WTC11 (cell line): ENCODE data around the gene SSX4B. TPM values are rescaled to one million over a fixed set of nuclear protein-coding genes. Genes with fewer than 3 reads are reported as not detected.
"Not testable (repeated sequence)": the region's sequence is repeated elsewhere in the genome, so short reads cannot be mapped to it uniquely, and the experiment has no call there.

Experiments
- ATAC-seq: fragments of 200-7000 bp; cut with Tn5 transposase; 2 replicates; pipeline ENCODE4 v1.10.0; 2021; ENCODE audit warnings: mild to moderate bottlenecking, moderate library complexity
- Bru-seq: library from RNA; stranded (reverse); fragments of 400-500 nt; gene quantifications from one replicate; lab custom pipeline; 2021; lab: Mats Ljungman, UMichigan
- CTCF ChIA-PET: fragments of 300-600 bp; sonication (Branson Sonifier 250); formaldehyde crosslinking; loops from one replicate; lab custom pipeline; 2021; ENCODE audit warnings: antibody characterized with exemption; lab: Charles Lee
- POLR2A ChIA-PET: fragments of 350-600 bp; sonication (Branson Sonifier 250); formaldehyde crosslinking; loops from one replicate; lab custom pipeline; 2021; ENCODE audit warnings: antibody characterized with exemption; lab: Charles Lee
- DNase-seq: peaks from one replicate; pipeline ENCODE4 v3.0.0; 2021; ENCODE audit warnings: low spot score
- H3K27ac Mint-ChIP-seq: 2 replicates; pipeline ENCODE4 v1.8.0; 2021; ENCODE audit warnings: mixed read lengths
- H3K27me3 Mint-ChIP-seq: 2 replicates; pipeline ENCODE4 v1.8.0; 2021; ENCODE audit warnings: low read depth, mild to moderate bottlenecking, moderate library complexity, mixed read lengths
- H3K36me3 Mint-ChIP-seq: 2 replicates; pipeline ENCODE4 v1.8.0; 2021; ENCODE audit warnings: mixed read lengths
- H3K4me1 Mint-ChIP-seq: 2 replicates; pipeline ENCODE4 v1.8.0; 2022; ENCODE audit warnings: mixed read lengths
- H3K4me3 Mint-ChIP-seq: 2 replicates; pipeline ENCODE4 v1.8.0; 2021; ENCODE audit warnings: mild to moderate bottlenecking, moderate library complexity, mixed read lengths
- H3K9me3 Mint-ChIP-seq: 2 replicates; pipeline ENCODE4 v1.8.0; 2021; ENCODE audit warnings: mixed read lengths
- AR ChIP-seq: fragments of 250-450 bp; sonication (Bioruptor Pico); IDR thresholded peaks from 2 replicates; pipeline ENCODE4 v1.9.0; 2021; ENCODE audit warnings: mild to moderate bottlenecking
- ATF1 ChIP-seq: sonication (generic); formaldehyde crosslinking; IDR thresholded peaks from 2 replicates; pipeline ENCODE4 v1.8.1; 2023; ENCODE audit warnings: mild to moderate bottlenecking, moderate library complexity, missing genetic modification reagents
- E2F1 ChIP-seq: sonication (generic); formaldehyde crosslinking; IDR thresholded peaks from 2 replicates; pipeline ENCODE4 v1.8.0; 2022; ENCODE audit warnings: mild to moderate bottlenecking, missing genetic modification reagents
- ELF4 ChIP-seq: sonication (generic); formaldehyde crosslinking; IDR thresholded peaks from 2 replicates; pipeline ENCODE4 v1.8.1; 2022; ENCODE audit warnings: low read depth, mild to moderate bottlenecking, moderate library complexity, missing genetic modification reagents
- ESRRA ChIP-seq: sonication (generic); formaldehyde crosslinking; IDR thresholded peaks from 2 replicates; pipeline ENCODE4 v1.8.1; 2022; ENCODE audit warnings: mild to moderate bottlenecking, missing genetic modification reagents, borderline replicate concordance
- MYBL2 ChIP-seq: sonication (generic); formaldehyde crosslinking; IDR thresholded peaks from 2 replicates; pipeline ENCODE4 v1.8.1; 2023; ENCODE audit warnings: mild to moderate bottlenecking, moderate library complexity, missing genetic modification reagents
- NFE2L1 ChIP-seq: sonication (generic); formaldehyde crosslinking; IDR thresholded peaks from 2 replicates; pipeline ENCODE4 v1.8.1; 2023; ENCODE audit warnings: missing genetic modification reagents
- RORB ChIP-seq: fragments of 250-450 bp; sonication (Bioruptor Pico); IDR thresholded peaks from 2 replicates; pipeline ENCODE4 v1.9.0; 2021; ENCODE audit warnings: mild to moderate bottlenecking
- ZNF219 ChIP-seq: sonication (generic); formaldehyde crosslinking; IDR thresholded peaks from 2 replicates; pipeline ENCODE4 v1.8.0; 2023; ENCODE audit warnings: missing genetic modification reagents, mild to moderate bottlenecking, borderline replicate concordance
- ZNF263 ChIP-seq: sonication (generic); formaldehyde crosslinking; IDR thresholded peaks from 2 replicates; pipeline ENCODE4 v1.8.1; 2022; ENCODE audit warnings: low read depth, mild to moderate bottlenecking, moderate library complexity, missing genetic modification reagents
- ZNF416 ChIP-seq: fragments of 250-450 bp; sonication (Bioruptor Pico); IDR thresholded peaks from 2 replicates; pipeline ENCODE4 v1.9.0; 2021; ENCODE audit warnings: mild to moderate bottlenecking, inconsistent platforms
- ZNF423 ChIP-seq: fragments of 250-450 bp; sonication (Bioruptor Pico); IDR thresholded peaks from 2 replicates; pipeline ENCODE4 v2.1.2; 2022; ENCODE audit warnings: mild to moderate bottlenecking, moderate library complexity
- ZNF512 ChIP-seq: sonication (generic); formaldehyde crosslinking; IDR thresholded peaks from 2 replicates; pipeline ENCODE4 v1.8.1; 2022; ENCODE audit warnings: missing genetic modification reagents, borderline replicate concordance
- ZNF671 ChIP-seq: fragments of 250-450 bp; sonication (Bioruptor Pico); IDR thresholded peaks from 2 replicates; pipeline ENCODE4 v1.8.0; 2021; ENCODE audit warnings: mild to moderate bottlenecking
- long read RNA-seq, 3 experiments: library from RNA in 1 of 3; library from capped mRNA in 1 of 3; library from polyadenylated mRNA in 1 of 3; unstranded in 2 of 3; stranded (forward) in 1 of 3; transcript quantifications; one replicate each; pipeline ENCODE4 v2.0.0, GENCODE V29; 2021
- total RNA-seq: library from RNA; stranded (reverse); gene quantifications from 3 replicates; pipeline ENCODE4 v1.2.3, GENCODE V29; 2021
- TF ChIP-seq, protein P1 (sequence below): sonication (generic); formaldehyde crosslinking; IDR thresholded peaks from 2 replicates; pipeline ENCODE4 v1.8.1; 2022; ENCODE audit warnings: mild to moderate bottlenecking, moderate library complexity, missing genetic modification reagents
- TF ChIP-seq, protein P2 (sequence below): sonication (generic); formaldehyde crosslinking; IDR thresholded peaks from 2 replicates; pipeline ENCODE4 v1.8.0; 2023; ENCODE audit warnings: missing genetic modification reagents

The SSX4B gene, protein sequence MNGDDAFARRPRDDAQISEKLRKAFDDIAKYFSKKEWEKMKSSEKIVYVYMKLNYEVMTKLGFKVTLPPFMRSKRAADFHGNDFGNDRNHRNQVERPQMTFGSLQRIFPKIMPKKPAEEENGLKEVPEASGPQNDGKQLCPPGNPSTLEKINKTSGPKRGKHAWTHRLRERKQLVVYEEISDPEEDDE
- 0.17 TPM in 1 of 3 replicates, not detected in the others for total RNA-seq
- Bru-seq, nascent RNA, result not detected
- long read RNA-seq, experiment 1, result 0 reads
- long read RNA-seq, experiment 2, result 0 reads
- long read RNA-seq, experiment 3, result 0 reads

GRCh38 chrX:48411860-48412259 lies at the start of gene SSX4B:
Gene SSX4B (minus strand): TSS chrX:48411960. CDS start chrX:48411372, 588 bp downstream.
- H3K27ac Mint-ChIP-seq, ATAC-seq, H3K27me3 Mint-ChIP-seq, DNase-seq, H3K4me1 Mint-ChIP-seq, H3K36me3 Mint-ChIP-seq, H3K4me3 Mint-ChIP-seq, CTCF ChIA-PET, POLR2A ChIA-PET, H3K9me3 Mint-ChIP-seq: not testable (repeated sequence)

DNA sequence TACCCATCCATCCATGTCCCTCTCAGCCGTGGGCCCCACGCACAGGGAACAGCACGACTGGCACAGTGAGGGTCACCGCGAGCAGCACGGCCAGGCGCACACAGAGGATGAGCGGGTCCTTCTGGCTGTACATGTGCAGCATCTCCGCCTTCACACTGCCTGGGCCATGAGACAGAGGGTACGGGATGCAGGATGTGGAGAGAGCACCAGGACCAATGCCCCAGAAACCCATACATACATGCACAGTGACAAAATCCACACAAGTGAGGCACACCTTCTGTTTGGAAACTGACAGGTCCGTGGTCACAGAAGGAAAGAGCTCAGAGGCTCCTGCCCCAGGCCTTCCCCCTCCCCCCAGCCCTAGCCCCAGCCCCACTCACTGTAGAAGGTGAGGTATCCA lies 48.8 kb upstream of the SSX4B start:
- peaks cover 37% of the 10 kb centered on the region for H3K36me3 Mint-ChIP-seq
- no peak for TF ChIP-seq AR (CRISPR knock-in tag)
- TF ChIP-seq ZNF416 (CRISPR knock-in tag), result no peak
- TF ChIP-seq ZNF263 (CRISPR knock-in tag), result no peak
- TF ChIP-seq ATF1 (CRISPR knock-in tag), result no peak
- no peak for TF ChIP-seq ZNF423 (CRISPR knock-in tag)
- no peak for TF ChIP-seq ZNF671 (CRISPR knock-in tag)
- no peak for TF ChIP-seq MYBL2 (CRISPR knock-in tag)
- no peak for TF ChIP-seq RORB (CRISPR knock-in tag)
- TF ChIP-seq, protein P1, sequence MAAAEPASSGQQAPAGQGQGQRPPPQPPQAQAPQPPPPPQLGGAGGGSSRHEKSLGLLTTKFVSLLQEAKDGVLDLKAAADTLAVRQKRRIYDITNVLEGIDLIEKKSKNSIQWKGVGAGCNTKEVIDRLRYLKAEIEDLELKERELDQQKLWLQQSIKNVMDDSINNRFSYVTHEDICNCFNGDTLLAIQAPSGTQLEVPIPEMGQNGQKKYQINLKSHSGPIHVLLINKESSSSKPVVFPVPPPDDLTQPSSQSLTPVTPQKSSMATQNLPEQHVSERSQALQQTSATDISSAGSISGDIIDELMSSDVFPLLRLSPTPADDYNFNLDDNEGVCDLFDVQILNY, result no peak
- TF ChIP-seq, protein P2, sequence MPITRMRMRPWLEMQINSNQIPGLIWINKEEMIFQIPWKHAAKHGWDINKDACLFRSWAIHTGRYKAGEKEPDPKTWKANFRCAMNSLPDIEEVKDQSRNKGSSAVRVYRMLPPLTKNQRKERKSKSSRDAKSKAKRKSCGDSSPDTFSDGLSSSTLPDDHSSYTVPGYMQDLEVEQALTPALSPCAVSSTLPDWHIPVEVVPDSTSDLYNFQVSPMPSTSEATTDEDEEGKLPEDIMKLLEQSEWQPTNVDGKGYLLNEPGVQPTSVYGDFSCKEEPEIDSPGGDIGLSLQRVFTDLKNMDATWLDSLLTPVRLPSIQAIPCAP (CRISPR knock-in tag), result no peak
- TF ChIP-seq ZNF219 (CRISPR knock-in tag), result no peak
- TF ChIP-seq ESRRA (CRISPR knock-in tag), result no peak
- TF ChIP-seq ELF4 (CRISPR knock-in tag), result no peak
- no peak for TF ChIP-seq NFE2L1
- TF ChIP-seq E2F1 (CRISPR knock-in tag), result no peak
- TF ChIP-seq ZNF512 (CRISPR knock-in tag), result no peak
- no peak overlapping the region for H3K4me3 Mint-ChIP-seq
- CTCF ChIA-PET, result no interaction called here
- no peaks in the 10 kb centered on the region for H3K4me1 Mint-ChIP-seq
- DNase-seq, result no peak
- no peaks in the 10 kb centered on the region for H3K27me3 Mint-ChIP-seq
- POLR2A ChIA-PET, result interaction anchor here (1.3 kb wide), 1 partner anchor 13 kb away, joined by 3 read pairs; no protein-coding TSS in a partner anchor
- H3K9me3 Mint-ChIP-seq, result no peaks in the 10 kb centered on the region
- no peak for ATAC-seq
- H3K27ac Mint-ChIP-seq, result no peak overlapping the region
